ENCODE measurements around the gene BDKRB2.
A peak's percentile ranks its signal among the peaks of the same experiment; 100 is the strongest.

The BDKRB2 gene

DNA sequence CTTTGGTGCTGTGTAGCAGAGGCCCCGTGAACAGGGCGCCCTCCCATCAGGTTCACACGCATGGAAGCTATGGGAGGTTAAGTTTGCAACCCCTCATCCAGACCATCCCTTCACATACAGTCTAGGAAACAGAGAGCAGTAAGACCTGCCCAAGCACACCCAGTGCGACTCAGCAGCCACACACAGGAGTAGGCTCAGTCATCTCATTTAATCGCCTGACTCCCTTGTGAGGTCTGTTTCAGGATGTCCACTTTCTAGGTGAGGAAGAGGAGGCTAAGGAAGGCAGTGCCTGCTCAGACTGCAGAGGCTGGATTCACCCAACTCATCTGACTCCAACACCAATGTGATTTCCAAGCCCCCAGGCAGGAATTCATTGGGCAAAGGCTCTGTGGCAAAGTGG, 63.3 kb downstream of the BDKRB2 start:
- Histone ChIP-seq H3K27me3 (ENCODE audit: low read depth, low read length) (no peaks in the 10 kb centered on the region), H3K36me3 (ENCODE audit: control insufficient read depth in 1 of 2, insufficient read depth in 2 of 2, low read length in 2 of 2) (no peaks in the 10 kb centered on the region), H3K27ac (ENCODE audit: low read length) (peak overlapping the region; percentile 61), H3K4me1 (ENCODE audit: control insufficient read depth in 1 of 2, insufficient read depth in 2 of 2, low read length in 2 of 2) (peaks cover 0 to 17% of the 10 kb centered on the region in 2 donors), H3K9me3 (ENCODE audit: control insufficient read depth in 1 of 2, low read length in 2 of 2) (peaks cover 0 to 5% of the 10 kb centered on the region in 2 donors), H3K4me3 (ENCODE audit: low read depth in 1 of 2, low read length in 2 of 2) (no peak overlapping the region)

DNA sequence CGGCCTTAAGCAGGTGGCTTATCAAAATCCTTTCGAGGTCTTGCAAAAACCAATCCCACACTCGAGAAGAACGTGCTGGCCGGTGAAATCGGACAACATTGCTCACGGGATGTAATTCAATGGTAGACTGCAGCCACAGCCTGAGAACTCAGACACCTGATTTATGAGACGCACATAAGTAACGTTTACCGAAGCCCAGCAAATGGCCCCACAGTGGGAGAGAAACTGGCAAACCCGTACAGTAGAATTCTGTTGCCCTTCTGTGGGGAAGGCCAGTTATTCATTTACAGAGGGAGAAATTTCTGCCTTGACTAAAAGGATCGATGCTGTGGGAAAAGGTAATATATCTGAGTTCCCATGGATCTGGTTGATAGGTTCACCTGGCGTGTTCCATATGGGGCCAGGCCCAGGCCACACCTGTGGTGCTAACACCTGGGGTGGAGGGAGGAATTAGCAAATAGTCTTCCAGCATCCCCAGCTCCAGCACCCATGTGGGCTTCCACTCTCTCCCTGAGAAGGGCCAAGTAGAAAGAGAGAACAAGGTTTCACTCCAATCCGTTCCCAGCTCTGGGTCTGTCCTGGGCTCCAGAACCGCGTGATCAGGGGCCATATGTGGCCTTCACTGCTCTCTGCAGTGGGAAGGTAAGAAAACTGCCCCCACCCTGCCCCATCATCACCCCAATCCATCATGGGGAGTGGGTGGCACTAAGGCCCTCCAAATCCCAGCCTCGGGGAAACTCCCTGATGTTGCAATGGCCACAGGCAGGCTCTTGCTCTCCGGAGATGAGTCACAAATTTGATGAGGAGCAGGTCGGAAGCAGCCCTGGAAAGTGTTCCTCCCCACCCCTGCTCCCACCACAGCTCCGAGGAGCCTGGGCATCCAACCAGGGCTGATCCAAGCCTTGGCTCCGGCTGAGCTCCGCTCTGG, 64.1 kb downstream of the BDKRB2 start:
- Histone ChIP-seq H3K4me1 (ENCODE audit: control insufficient read depth in 1 of 2, insufficient read depth in 2 of 2, low read length in 2 of 2) (peaks cover 0 to 17% of the 10 kb centered on the region in 2 donors), H3K4me3 (ENCODE audit: low read depth in 1 of 2, low read length in 2 of 2) (no peak overlapping the region), H3K27me3 (ENCODE audit: low read depth, low read length) (no peaks in the 10 kb centered on the region), H3K27ac (ENCODE audit: low read length) (peak overlapping the region; percentile 61), H3K9me3 (ENCODE audit: control insufficient read depth in 1 of 2, low read length in 2 of 2) (peaks cover 0 to 5% of the 10 kb centered on the region in 2 donors), H3K36me3 (ENCODE audit: control insufficient read depth in 1 of 2, insufficient read depth in 2 of 2, low read length in 2 of 2) (no peaks in the 10 kb centered on the region)

DNA sequence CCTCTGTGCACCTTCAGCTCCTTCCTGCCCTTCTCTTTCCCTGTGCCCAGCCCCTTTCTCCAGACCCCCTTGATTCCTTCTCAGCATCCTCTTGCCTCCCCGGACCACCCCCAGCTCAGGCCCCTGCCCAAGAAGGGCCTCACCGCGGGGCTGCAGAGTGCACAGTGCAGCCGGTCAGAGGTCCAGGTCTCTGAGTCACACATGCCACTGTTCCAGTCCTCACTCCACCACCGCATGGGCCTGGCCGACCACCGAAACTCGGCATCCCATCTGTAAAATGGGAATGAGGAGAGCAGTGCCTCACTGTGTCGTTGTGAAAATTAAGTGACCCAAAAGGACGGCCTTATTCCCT, 64.7 kb downstream of the BDKRB2 start:
- H3K9me3 ChIP-seq (ENCODE audit: control insufficient read depth in 1 of 2, low read length in 2 of 2), result peaks cover 0 to 5% of the 10 kb centered on the region in 2 donors
- H3K27me3 ChIP-seq (ENCODE audit: low read depth, low read length), result no peaks in the 10 kb centered on the region
- no peak overlapping the region for H3K4me3 ChIP-seq (ENCODE audit: low read depth in 1 of 2, low read length in 2 of 2)
- no peaks in the 10 kb centered on the region for H3K36me3 ChIP-seq (ENCODE audit: control insufficient read depth in 1 of 2, insufficient read depth in 2 of 2, low read length in 2 of 2)
- no peak overlapping the region for H3K27ac ChIP-seq (ENCODE audit: low read length)
- peaks cover 0 to 17% of the 10 kb centered on the region in 2 donors for H3K4me1 ChIP-seq (ENCODE audit: control insufficient read depth in 1 of 2, insufficient read depth in 2 of 2, low read length in 2 of 2)

DNA sequence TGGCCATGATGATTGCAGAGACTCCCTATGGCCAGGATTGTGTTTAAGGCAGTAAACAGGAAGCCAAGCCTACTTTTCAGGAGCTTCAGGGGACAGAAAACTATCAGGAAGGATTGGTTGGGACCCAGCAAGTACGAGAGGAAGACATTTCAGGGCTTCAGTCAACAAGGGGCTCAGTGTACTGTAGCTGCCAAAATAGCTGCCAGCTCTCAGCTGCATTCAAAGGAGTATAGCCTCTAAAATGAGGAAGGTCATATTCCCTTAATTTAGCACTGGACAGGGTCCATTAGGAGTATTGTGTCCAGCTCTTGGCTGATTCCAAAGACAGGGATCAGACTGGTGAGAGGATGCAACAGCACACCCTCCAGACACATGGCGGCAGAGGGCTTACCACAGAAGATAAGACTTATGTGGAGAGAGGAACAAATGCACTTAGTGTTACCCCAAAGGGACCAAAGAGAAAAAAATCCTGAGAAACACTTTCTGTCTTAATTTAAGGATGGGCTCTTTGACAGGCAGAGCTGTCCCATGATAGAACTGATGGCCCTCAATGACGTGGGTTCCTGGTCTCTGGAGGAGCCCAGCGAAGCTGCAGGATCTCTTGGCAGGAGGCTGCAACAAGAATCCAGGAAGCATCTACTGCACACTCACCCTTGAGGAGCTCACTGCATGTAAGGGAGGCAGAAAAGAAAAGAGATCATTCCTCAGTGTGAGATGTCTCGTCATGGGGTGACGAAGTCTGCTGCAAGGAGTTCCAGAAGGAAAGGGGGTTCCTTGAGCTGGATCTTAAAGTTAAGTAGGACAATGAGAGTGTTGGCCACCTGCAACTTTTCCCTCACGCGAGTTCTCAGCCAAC, 66.2 kb downstream of the BDKRB2 start:
- Histone ChIP-seq H3K27ac (ENCODE audit: low read length) (no peak overlapping the region), H3K9me3 (ENCODE audit: control insufficient read depth in 1 of 2, low read length in 2 of 2) (peaks cover 0 to 5% of the 10 kb centered on the region in 2 donors), H3K4me3 (ENCODE audit: low read depth in 1 of 2, low read length in 2 of 2) (no peak overlapping the region), H3K27me3 (ENCODE audit: low read depth, low read length) (no peaks in the 10 kb centered on the region), H3K36me3 (ENCODE audit: control insufficient read depth in 1 of 2, insufficient read depth in 2 of 2, low read length in 2 of 2) (no peaks in the 10 kb centered on the region), H3K4me1 (ENCODE audit: control insufficient read depth in 1 of 2, insufficient read depth in 2 of 2, low read length in 2 of 2) (peaks cover 0 to 18% of the 10 kb centered on the region in 2 donors)

DNA sequence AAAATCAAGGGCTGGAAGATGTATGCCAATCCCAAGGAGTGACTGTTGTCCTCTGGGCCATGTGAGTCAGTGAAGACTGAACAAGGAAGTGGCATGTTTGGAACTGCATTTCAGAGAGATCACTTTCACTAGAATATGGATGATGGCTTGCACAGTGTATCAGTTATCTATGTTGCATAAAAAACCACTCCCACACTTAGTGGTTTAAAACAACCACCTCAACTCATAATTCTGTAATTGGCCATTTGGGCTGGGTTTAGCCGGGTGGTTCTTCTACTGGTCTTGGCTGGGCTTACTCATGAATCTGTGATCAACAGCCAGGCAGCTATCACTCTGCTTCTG, 66.8 kb downstream of the BDKRB2 start:
- H3K27ac ChIP-seq (ENCODE audit: low read length), result no peak overlapping the region
- H3K36me3 ChIP-seq (ENCODE audit: control insufficient read depth in 1 of 2, insufficient read depth in 2 of 2, low read length in 2 of 2), result no peaks in the 10 kb centered on the region

DNA sequence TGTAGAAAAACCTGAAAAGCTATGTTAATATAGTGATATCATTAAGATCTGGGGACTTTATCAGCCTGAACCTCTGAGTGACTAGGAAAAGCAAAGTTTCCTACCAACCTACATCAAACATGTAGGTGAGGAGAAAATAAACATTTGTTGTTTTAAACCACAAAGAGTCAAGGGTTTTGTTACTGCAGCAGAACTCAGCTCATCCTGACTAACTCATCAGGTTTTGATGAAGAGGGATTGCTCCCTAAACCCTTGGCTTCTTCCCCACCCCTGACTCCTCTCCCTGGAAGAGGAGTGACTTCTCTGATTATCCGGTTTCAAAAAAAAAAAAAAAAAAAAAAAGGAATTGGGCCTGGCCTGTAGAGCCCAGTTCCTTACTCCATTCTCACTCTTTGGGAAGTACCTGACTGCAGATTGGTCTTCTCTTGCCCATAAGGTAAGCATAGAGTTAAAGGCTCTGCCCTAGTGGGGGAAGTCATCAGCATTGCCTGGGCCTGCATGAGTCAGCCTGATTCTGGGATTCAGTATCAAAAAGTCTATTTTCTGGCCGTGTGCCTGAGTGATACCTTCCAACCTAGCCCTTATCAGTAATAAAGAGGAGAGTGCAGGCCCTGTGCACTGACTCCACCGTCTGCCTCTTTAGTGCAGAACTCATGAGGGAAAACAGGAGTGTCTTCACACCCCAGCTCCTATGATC, 68.3 kb downstream of the BDKRB2 start:
- peaks cover 3 to 10% of the 10 kb centered on the region in 2 donors for H3K9me3 ChIP-seq (ENCODE audit: control insufficient read depth in 1 of 2, low read length in 2 of 2)
- H3K27ac ChIP-seq (ENCODE audit: low read length), result no peak overlapping the region
- H3K4me1 ChIP-seq (ENCODE audit: control insufficient read depth in 1 of 2, insufficient read depth in 2 of 2, low read length in 2 of 2), result peaks cover 0 to 20% of the 10 kb centered on the region in 2 donors
- H3K27me3 ChIP-seq (ENCODE audit: low read depth, low read length), result no peaks in the 10 kb centered on the region
- no peak overlapping the region for H3K4me3 ChIP-seq (ENCODE audit: low read depth in 1 of 2, low read length in 2 of 2)
- H3K36me3 ChIP-seq (ENCODE audit: control insufficient read depth in 1 of 2, insufficient read depth in 2 of 2, low read length in 2 of 2), result no peaks in the 10 kb centered on the region

More for the DNA sequence above, 66.8 kb downstream of the BDKRB2 start:
- H3K9me3 ChIP-seq (ENCODE audit: control insufficient read depth in 1 of 2, low read length in 2 of 2), result peaks cover 0 to 5% of the 10 kb centered on the region in 2 donors
- peaks cover 0 to 20% of the 10 kb centered on the region in 2 donors for H3K4me1 ChIP-seq (ENCODE audit: control insufficient read depth in 1 of 2, insufficient read depth in 2 of 2, low read length in 2 of 2)
- no peaks in the 10 kb centered on the region for H3K27me3 ChIP-seq (ENCODE audit: low read depth, low read length)
- H3K4me3 ChIP-seq (ENCODE audit: low read depth in 1 of 2, low read length in 2 of 2), result no peak overlapping the region

DNA sequence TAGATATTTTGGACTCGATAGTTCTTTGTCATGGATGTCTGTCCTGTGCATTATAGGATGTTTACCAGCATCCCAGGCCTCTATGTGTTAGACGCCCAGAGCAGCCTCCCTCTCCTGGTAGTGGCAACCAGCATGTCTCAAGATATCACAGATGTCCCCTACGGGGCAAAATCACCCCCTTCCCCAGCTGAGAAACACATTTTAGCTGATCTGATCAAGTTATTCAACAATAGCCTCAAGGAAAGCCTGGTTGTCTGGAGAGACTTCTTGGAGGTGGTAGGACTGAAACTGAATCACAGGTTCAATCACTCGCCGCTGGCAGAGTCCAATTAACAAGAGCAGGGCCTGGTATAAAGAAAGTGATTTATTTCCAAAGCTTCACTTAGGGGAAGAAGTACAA, 69.0 kb downstream of the BDKRB2 start:
- Histone ChIP-seq H3K36me3 (ENCODE audit: control insufficient read depth in 1 of 2, insufficient read depth in 2 of 2, low read length in 2 of 2) (peaks cover 0 to 3% of the 10 kb centered on the region in 2 donors), H3K27ac (ENCODE audit: low read length) (no peak overlapping the region), H3K4me3 (ENCODE audit: low read depth in 1 of 2, low read length in 2 of 2) (no peak overlapping the region), H3K4me1 (ENCODE audit: control insufficient read depth in 1 of 2, insufficient read depth in 2 of 2, low read length in 2 of 2) (peaks cover 0 to 20% of the 10 kb centered on the region in 2 donors), H3K9me3 (ENCODE audit: control insufficient read depth in 1 of 2, low read length in 2 of 2) (peaks cover 7 to 17% of the 10 kb centered on the region in 2 donors), H3K27me3 (ENCODE audit: low read depth, low read length) (no peaks in the 10 kb centered on the region)

DNA sequence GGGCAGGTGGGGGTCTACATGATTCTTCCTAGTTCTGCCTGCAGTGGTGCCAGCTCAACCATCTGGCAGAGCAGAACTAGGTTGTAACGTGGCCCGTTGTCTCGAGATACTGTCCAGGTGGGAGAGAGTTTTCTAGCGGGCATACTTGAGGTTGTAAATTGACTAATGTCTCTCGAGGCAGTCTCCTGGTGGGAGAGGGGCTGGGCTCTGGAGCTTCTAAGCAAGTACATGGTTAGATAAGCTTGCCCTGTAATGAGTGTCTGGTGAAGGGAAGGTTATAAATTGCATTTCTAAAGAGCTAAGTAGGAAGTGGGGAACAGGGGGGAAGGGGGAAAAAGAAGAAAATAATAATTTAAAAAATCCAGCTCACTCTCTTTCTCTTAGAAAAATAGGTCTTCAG, 69.5 kb downstream of the BDKRB2 start:
- Histone ChIP-seq H3K4me3 (ENCODE audit: low read depth in 1 of 2, low read length in 2 of 2) (no peak overlapping the region), H3K27me3 (ENCODE audit: low read depth, low read length) (no peaks in the 10 kb centered on the region), H3K36me3 (ENCODE audit: control insufficient read depth in 1 of 2, insufficient read depth in 2 of 2, low read length in 2 of 2) (peaks cover 0 to 6% of the 10 kb centered on the region in 2 donors), H3K4me1 (ENCODE audit: control insufficient read depth in 1 of 2, insufficient read depth in 2 of 2, low read length in 2 of 2) (peaks cover 0 to 19% of the 10 kb centered on the region in 2 donors), H3K9me3 (ENCODE audit: control insufficient read depth in 1 of 2, low read length in 2 of 2) (peaks cover 8 to 19% of the 10 kb centered on the region in 2 donors), H3K27ac (ENCODE audit: low read length) (no peak overlapping the region)

DNA sequence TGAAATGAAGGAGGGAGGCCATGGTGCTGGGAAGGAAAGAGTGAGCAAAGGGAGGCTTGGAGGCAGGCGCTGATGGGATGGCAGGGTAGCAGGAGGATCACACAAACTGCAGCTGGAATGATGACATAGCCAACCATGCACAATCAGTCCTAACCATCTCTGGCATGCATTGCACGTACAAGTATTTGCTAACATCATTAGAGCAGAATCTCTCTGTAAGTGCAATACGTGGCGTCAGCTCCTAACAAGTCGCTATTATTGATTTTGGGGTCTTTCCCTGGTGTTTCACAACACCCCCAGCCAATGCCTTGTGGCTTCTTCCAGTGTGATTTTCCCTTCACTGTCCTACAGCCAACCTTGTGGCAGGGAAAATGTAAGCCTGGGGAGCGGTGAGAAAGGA, 69.9 kb downstream of the BDKRB2 start:
- H3K27me3 ChIP-seq (ENCODE audit: low read depth, low read length), result no peaks in the 10 kb centered on the region
- peaks cover 8 to 19% of the 10 kb centered on the region in 2 donors for H3K9me3 ChIP-seq (ENCODE audit: control insufficient read depth in 1 of 2, low read length in 2 of 2)
- no peak overlapping the region for H3K4me3 ChIP-seq (ENCODE audit: low read depth in 1 of 2, low read length in 2 of 2)
- H3K36me3 ChIP-seq (ENCODE audit: control insufficient read depth in 1 of 2, insufficient read depth in 2 of 2, low read length in 2 of 2), result peaks cover 0 to 6% of the 10 kb centered on the region in 2 donors
- H3K4me1 ChIP-seq (ENCODE audit: control insufficient read depth in 1 of 2, insufficient read depth in 2 of 2, low read length in 2 of 2), result peaks cover 0 to 15% of the 10 kb centered on the region in 2 donors
- no peak overlapping the region for H3K27ac ChIP-seq (ENCODE audit: low read length)

DNA sequence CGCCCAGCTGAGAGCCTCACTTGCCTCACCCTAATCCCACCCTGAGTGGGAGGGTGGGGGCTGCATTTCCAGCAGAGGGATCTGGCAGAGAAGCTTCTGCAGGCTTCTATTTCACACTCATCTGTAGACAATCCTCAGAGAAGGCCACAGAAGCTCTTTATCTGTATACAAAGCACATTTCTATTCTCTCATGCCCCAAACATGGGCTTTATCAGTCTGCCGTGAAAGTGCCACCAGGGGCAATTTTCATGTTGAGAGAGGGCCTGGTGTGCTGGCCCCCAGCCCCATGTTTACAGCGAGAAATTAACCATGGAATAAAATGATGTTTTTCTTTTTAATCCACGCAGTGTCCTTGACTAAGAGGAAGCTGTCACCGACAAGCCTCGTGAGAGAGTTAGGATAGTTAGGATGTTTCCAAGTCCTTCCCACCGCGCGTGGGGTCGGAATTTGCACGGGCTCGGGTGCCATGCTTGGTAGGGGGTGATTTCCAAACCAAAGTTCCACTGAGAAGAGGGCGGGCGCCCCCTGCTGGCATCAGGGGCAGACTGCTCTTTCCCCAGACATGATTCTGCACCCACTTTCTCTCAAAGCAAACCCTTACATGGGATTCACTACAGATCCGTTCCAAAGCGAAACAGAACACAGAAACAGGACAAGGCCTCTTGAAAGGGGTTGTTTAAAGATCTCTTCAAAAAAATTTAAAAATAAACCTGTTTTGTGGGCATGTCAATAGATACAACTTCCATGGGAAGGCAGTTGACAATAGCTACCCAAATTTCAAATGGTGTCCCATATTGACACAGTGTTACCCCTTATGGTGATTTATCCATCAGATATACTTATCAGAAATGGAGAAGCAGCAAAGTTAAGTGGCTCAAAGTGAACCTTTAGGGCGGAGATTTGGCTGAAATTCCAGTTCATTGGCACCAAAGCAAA, 70.8 kb downstream of the BDKRB2 start:
- no peak overlapping the region for H3K4me3 ChIP-seq (ENCODE audit: low read depth in 1 of 2, low read length in 2 of 2)
- H3K9me3 ChIP-seq (ENCODE audit: control insufficient read depth in 1 of 2, low read length in 2 of 2), result peaks cover 8 to 19% of the 10 kb centered on the region in 2 donors
- peak overlapping the region; percentile 40 for H3K27ac ChIP-seq (ENCODE audit: low read length)
- no peaks in the 10 kb centered on the region for H3K27me3 ChIP-seq (ENCODE audit: low read depth, low read length)
- peaks cover 0 to 6% of the 10 kb centered on the region in 2 donors for H3K36me3 ChIP-seq (ENCODE audit: control insufficient read depth in 1 of 2, insufficient read depth in 2 of 2, low read length in 2 of 2)
- H3K4me1 ChIP-seq (ENCODE audit: control insufficient read depth in 1 of 2, insufficient read depth in 2 of 2, low read length in 2 of 2), result peaks cover 0 to 10% of the 10 kb centered on the region in 2 donors

Measured in muscle layer of duodenum (tissue), 2 donors.